Activated CD4-positive, alpha-beta T cell treated with anti-CD3 and anti-CD28 coated beads, Interleukin-2, amount 10 ng/mL, durations not matched to agents 7 days and 5 days (primary cell): ENCODE measurements around the gene TRIM5. TPM values are rescaled to one million over a fixed set of nuclear protein-coding genes. Genes with fewer than 3 reads are reported as not detected.
"Not testable (repeated sequence)": the region's sequence is repeated elsewhere in the genome, so short reads cannot be mapped to it uniquely, and the experiment has no call there.

ENCODE experiments used
- CTCF ChIA-PET: fragments of 350-600 bp; sonication (Branson Sonifier 250); formaldehyde crosslinking; loops from one replicate; lab custom pipeline; 2021; ENCODE audit warnings: antibody characterized with exemption; lab: Charles Lee
- POLR2A ChIA-PET: fragments of 350-600 bp; sonication (Branson Sonifier 250); formaldehyde crosslinking; loops from one replicate; lab custom pipeline; 2021; ENCODE audit warnings: antibody characterized with exemption; lab: Charles Lee
- DNase-seq: peaks from one replicate; pipeline ENCODE4 v3.0.0-alpha.2; 2020
- H3K27ac Mint-ChIP-seq: one replicate; pipeline ENCODE4 v1.8.0; 2021; ENCODE audit warnings: mild to moderate bottlenecking, moderate library complexity, mixed read lengths
- H3K27me3 Mint-ChIP-seq: one replicate; pipeline ENCODE4 v1.8.0; 2021; ENCODE audit warnings: mixed read lengths
- H3K36me3 Mint-ChIP-seq: one replicate; pipeline ENCODE4 v1.8.0; 2021; ENCODE audit warnings: low read depth, mixed read lengths
- H3K4me1 Mint-ChIP-seq: one replicate; pipeline ENCODE4 v1.8.0; 2021; ENCODE audit warnings: mixed read lengths
- H3K4me3 Mint-ChIP-seq: one replicate; pipeline ENCODE4 v1.8.0; 2021; ENCODE audit warnings: mild to moderate bottlenecking, moderate library complexity, mixed read lengths
- H3K9me3 Mint-ChIP-seq: one replicate; pipeline ENCODE4 v1.8.0; 2021; ENCODE audit warnings: mixed read lengths
- total RNA-seq, 2 experiments: library from RNA; stranded (reverse); gene quantifications; one replicate each; pipeline ENCODE4 v1.2.3, GENCODE V29; 2021

The TRIM5 gene
- total RNA-seq: 10 to 100 TPM; 26.2 to 31.1 TPM

DNA sequence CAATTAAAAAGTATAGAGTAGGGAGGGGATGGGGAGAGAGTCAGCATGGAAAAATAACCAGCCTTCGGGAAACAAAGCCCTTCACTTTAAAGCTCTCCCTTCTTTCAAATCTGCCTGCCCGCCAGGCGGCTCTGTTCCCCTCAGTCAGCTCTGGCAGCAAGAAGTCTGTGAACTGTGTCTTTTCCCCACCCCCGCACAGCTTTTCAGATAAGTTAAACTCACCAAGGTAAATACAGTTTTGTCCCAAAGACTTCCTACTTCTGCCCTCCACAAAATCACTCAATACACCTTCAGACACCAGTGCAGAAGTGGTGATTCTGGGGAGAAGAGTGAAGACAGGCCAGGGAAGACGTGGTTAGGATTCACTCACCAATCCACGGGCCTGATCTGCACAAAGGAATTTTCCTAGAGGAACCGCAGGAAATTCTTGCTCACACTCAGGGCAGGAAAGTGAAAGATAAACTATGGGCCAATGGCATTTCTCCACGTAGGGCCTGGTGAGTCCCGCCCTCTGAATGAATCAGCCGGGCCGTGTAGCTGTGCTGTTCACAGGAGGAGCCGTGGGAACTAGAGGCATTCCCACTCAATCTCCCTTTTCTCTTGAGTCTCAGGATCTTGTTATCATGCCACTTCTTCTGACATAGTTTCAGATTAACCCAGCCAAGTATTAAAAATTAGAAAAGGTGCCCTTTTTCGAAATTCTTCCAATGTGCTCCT, at the start of gene TRIM5:
Gene TRIM5, minus strand, starts transcription at position 429 of the 717 bp plus-strand sequence. CDS start 4,897 bp downstream, outside the sequence.
- peak; percentile 86 for DNase-seq
- H3K4me1 Mint-ChIP-seq: peaks cover 57% of the 10 kb centered on the region
- H3K9me3 Mint-ChIP-seq: peaks cover 3% of the 10 kb centered on the region
- CTCF ChIA-PET: interaction anchor here (0.7 to 1.4 kb wide), 6 partner anchors 9 to 70 kb away, joined by 3 to 4 read pairs (median 4); partner anchors contain the start of gene TRIM34
- no peaks in the 10 kb centered on the region for H3K27me3 Mint-ChIP-seq
- peak within 1 kb of the TSS; percentile 91 for H3K27ac Mint-ChIP-seq
- peak within 1 kb of the TSS; percentile 85 for H3K4me3 Mint-ChIP-seq
- H3K36me3 Mint-ChIP-seq: peaks cover 23% of the 10 kb centered on the region
- POLR2A ChIA-PET: no interaction called here

DNA sequence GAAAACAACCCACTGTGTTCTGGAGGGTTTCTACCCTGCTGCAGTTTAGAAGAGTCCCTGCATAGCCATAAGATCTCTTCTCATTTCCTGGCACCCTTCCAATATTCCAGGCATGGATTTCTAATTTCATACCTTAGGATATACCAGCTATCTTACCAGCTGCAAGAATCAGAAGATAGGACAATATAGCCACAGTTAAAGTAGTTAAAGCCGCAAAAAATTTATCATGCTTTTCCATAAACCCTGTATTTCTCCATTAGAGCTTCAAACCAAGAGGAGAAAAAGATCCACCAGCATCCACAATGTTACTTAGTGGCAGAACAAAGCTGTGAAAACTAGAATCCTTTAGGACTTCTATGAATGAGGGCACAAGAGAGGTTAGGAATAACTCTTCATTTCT, 42.8 kb upstream of the TRIM5 start:
- Mint-ChIP-seq H3K4me3 (no peak overlapping the region), H3K36me3 (no peaks in the 10 kb centered on the region), H3K4me1 (no peaks in the 10 kb centered on the region), H3K27me3 (peaks cover 4% of the 10 kb centered on the region), H3K9me3 (no peaks in the 10 kb centered on the region), H3K27ac (no peak overlapping the region)
- DNase-seq: no peak
- POLR2A ChIA-PET: no interaction called here
- CTCF ChIA-PET: interaction anchor here (0.6 kb wide), 1 partner anchor 82 kb away, joined by 3 read pairs; no protein-coding TSS in a partner anchor

GRCh38 chr11:5726351-5726750, 41.5 kb upstream of the TRIM5 start:
- no peaks in the 10 kb centered on the region for H3K36me3 Mint-ChIP-seq
- no peaks in the 10 kb centered on the region for H3K4me1 Mint-ChIP-seq
- no peak for DNase-seq
- no peaks in the 10 kb centered on the region for H3K9me3 Mint-ChIP-seq
- H3K4me3 Mint-ChIP-seq: no peak overlapping the region
- POLR2A ChIA-PET: no interaction called here
- H3K27me3 Mint-ChIP-seq: peaks cover 4% of the 10 kb centered on the region
- no peak overlapping the region for H3K27ac Mint-ChIP-seq
- CTCF ChIA-PET: no interaction called here

- POLR2A ChIA-PET: no interaction called here
- no peak for DNase-seq
- Mint-ChIP-seq H3K9me3 (peaks cover 4% of the 10 kb centered on the region), H3K36me3 (peaks cover 7% of the 10 kb centered on the region), H3K4me1 (peaks cover 4% of the 10 kb centered on the region), H3K27ac (no peak overlapping the region), H3K4me3 (no peak overlapping the region), H3K27me3 (peaks cover 4% of the 10 kb centered on the region)
- CTCF ChIA-PET: no interaction called here
Observed at GRCh38 chr11:5722622-5723021, 37.7 kb upstream of the TRIM5 start.

- H3K36me3 Mint-ChIP-seq: peaks cover 13% of the 10 kb centered on the region
- peaks cover 4% of the 10 kb centered on the region for H3K27me3 Mint-ChIP-seq
- DNase-seq: no peak
- POLR2A ChIA-PET: no interaction called here
- CTCF ChIA-PET: interaction anchor here (0.7 kb wide), 1 partner anchor 11 kb away, joined by 3 read pairs; no protein-coding TSS in a partner anchor
- H3K27ac Mint-ChIP-seq: no peak overlapping the region
- no peak overlapping the region for H3K4me3 Mint-ChIP-seq
- H3K9me3 Mint-ChIP-seq: peaks cover 6% of the 10 kb centered on the region
- H3K4me1 Mint-ChIP-seq: peaks cover 4% of the 10 kb centered on the region
Observed at GRCh38 chr11:5719703-5720495, 35.0 kb upstream of the TRIM5 start.

GRCh38 chr11:5716518-5716917, 31.6 kb upstream of the TRIM5 start:
- CTCF ChIA-PET, H3K27ac Mint-ChIP-seq: not testable (repeated sequence)
- H3K36me3 Mint-ChIP-seq: peaks cover 25% of the 10 kb centered on the region

GRCh38 chr11:5713695-5714094, 28.8 kb upstream of the TRIM5 start:
- ChIA-PET CTCF (interaction anchor here (1.8 kb wide), 1 partner anchor 29 kb away, joined by 4 read pairs; the partner anchor contains the start of gene TRIM5), POLR2A (no interaction called here)
- H3K4me1 Mint-ChIP-seq: peaks cover 2% of the 10 kb centered on the region
- peaks cover 38% of the 10 kb centered on the region for H3K36me3 Mint-ChIP-seq
- H3K4me3 Mint-ChIP-seq: no peak overlapping the region
- DNase-seq: no peak
- H3K27me3 Mint-ChIP-seq: no peaks in the 10 kb centered on the region
- no peak overlapping the region for H3K27ac Mint-ChIP-seq
- peaks cover 6% of the 10 kb centered on the region for H3K9me3 Mint-ChIP-seq

More at GRCh38 chr11:5716518-5716917, 31.6 kb upstream of the TRIM5 start:
- POLR2A ChIA-PET, H3K4me3 Mint-ChIP-seq, H3K9me3 Mint-ChIP-seq, H3K27me3 Mint-ChIP-seq, DNase-seq, H3K4me1 Mint-ChIP-seq: not testable (repeated sequence)

DNA sequence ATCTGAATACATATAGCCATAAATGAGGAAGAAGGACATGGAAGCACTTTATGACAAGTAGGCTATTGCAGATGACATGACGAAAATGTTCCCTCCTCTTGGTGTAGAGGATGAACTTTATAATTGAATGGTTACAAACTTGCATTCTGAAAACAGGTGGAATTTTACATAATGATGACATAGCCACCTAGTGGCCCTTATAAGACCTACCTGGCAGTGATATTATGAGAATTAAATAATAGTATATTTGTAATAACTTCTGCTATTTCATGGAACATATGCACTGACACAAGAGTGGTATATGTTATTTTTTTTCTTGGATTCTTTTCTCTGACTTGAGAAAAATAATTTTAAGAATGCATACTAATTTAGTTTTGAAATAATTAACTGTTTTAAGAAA, 27.6 kb upstream of the TRIM5 start:
- peaks cover 2% of the 10 kb centered on the region for H3K9me3 Mint-ChIP-seq
- ChIA-PET POLR2A (no interaction called here), CTCF (interaction anchor here (1.3 to 1.8 kb wide), 2 partner anchors 11 to 28 kb away, joined by 3 to 4 read pairs; partner anchors contain the start of gene TRIM5)
- H3K36me3 Mint-ChIP-seq: peaks cover 48% of the 10 kb centered on the region
- H3K27ac Mint-ChIP-seq: no peak overlapping the region
- no peak overlapping the region for H3K4me3 Mint-ChIP-seq
- peaks cover 8% of the 10 kb centered on the region for H3K4me1 Mint-ChIP-seq
- no peaks in the 10 kb centered on the region for H3K27me3 Mint-ChIP-seq
- DNase-seq: no peak

- Mint-ChIP-seq H3K36me3 (peaks cover 76% of the 10 kb centered on the region), H3K27me3 (no peaks in the 10 kb centered on the region), H3K27ac (no peak overlapping the region), H3K4me1 (peaks cover 32% of the 10 kb centered on the region), H3K4me3 (no peak overlapping the region), H3K9me3 (no peaks in the 10 kb centered on the region)
- ChIA-PET CTCF (no interaction called here), POLR2A (no interaction called here)
- DNase-seq: no peak
Observed at GRCh38 chr11:5705688-5706087, 20.8 kb upstream of the TRIM5 start.

- H3K27ac Mint-ChIP-seq: no peak overlapping the region
- peaks cover 74% of the 10 kb centered on the region for H3K36me3 Mint-ChIP-seq
- H3K4me3 Mint-ChIP-seq: no peak overlapping the region
- no peaks in the 10 kb centered on the region for H3K9me3 Mint-ChIP-seq
- H3K4me1 Mint-ChIP-seq: peaks cover 44% of the 10 kb centered on the region
- no peaks in the 10 kb centered on the region for H3K27me3 Mint-ChIP-seq
- DNase-seq: no peak
- ChIA-PET POLR2A (no interaction called here), CTCF (interaction anchor here (0.7 kb wide), 1 partner anchor 74 kb away, joined by 3 read pairs; no protein-coding TSS in a partner anchor)
Observed at GRCh38 chr11:5703741-5704536, 19.1 kb upstream of the TRIM5 start.

DNA sequence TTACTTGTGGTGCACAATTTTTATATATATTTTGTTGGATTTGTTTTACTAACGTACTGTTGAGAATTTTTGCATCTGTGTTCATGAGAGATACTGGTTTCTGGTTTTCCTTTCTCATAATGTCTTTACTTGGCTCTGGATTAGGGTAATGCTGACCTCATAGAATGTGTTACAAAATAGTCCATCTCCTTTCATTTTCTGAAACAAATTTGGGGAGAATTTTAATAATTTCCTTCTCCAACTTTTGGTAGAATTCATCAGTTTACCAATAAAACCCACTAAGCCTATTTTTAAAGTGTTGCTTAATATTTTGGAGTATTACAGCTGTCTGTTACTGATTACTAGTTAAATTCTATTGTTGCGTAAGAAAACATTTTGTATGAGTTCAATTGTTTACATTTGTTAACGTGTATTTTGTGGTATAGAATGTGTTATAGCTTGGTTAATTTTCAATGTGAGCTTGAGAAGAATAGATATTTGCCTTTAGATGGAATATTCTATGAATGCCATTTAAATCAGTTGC, 16.2 kb upstream of the TRIM5 start:
- Mint-ChIP-seq H3K27ac (peak overlapping the region; percentile 26), H3K4me1 (peaks cover 60% of the 10 kb centered on the region), H3K36me3 (peaks cover 80% of the 10 kb centered on the region), H3K27me3 (no peaks in the 10 kb centered on the region), H3K9me3 (no peaks in the 10 kb centered on the region), H3K4me3 (no peak overlapping the region)
- no peak for DNase-seq
- POLR2A ChIA-PET: no interaction called here
- CTCF ChIA-PET: interaction anchor here (1.3 to 1.6 kb wide), 2 partner anchors 11 kb away, joined by 3 to 4 read pairs; no protein-coding TSS in a partner anchor

DNA sequence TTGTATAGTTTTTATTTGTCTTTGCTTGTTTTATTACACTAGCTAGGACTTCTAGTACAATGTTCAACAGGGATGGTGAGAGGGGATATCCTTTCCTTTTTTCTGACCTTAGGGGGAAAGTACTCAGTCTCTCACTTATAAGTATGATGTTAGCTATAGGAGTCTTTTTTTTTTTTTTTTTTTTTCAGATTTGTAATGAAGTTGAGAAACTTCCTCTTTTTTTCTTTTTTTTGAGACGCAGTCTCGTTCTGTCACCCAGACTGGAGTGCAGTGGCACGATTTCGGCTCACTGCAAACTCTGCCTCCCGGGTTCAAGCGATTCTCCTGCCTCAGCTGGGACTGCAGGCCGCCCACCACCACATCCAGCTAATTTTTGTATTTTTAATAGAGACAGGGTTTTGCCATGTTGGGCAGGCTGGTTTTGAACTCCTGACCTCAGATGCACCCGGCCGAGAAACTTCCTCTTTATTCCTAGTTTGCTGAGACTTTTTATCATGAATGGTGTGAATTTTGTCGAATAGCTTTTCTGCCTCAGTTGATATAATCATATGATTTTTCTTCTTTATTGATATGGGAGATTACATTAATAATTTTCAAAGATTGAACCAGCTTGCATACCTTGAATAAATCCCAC, 15.7 kb upstream of the TRIM5 start:
- ChIA-PET CTCF (interaction anchor here (1.6 kb wide), 1 partner anchor 10 kb away, joined by 4 read pairs; no protein-coding TSS in a partner anchor), POLR2A (no interaction called here)
- Mint-ChIP-seq H3K4me1 (peaks cover 63% of the 10 kb centered on the region), H3K9me3 (no peaks in the 10 kb centered on the region), H3K27ac (no peak overlapping the region), H3K4me3 (no peak overlapping the region), H3K36me3 (peaks cover 80% of the 10 kb centered on the region), H3K27me3 (no peaks in the 10 kb centered on the region)
- DNase-seq: no peak
